Osteocyte (in vitro differentiated cells): ENCODE results near the gene HAUS1. TPM values are rescaled to one million over a fixed set of nuclear protein-coding genes. Genes with fewer than 3 reads are reported as not detected.

Experiments used
- total RNA-seq: library from RNA; stranded (reverse); gene quantifications from 2 replicates; pipeline ENCODE4 v1.2.1, GENCODE V29; 2021

Gene HAUS1
- total RNA-seq, 1 donor from 2014 or later: 37.0 TPM

Other genes starting within 250 kb of the HAUS1 start
- 30.9 and 33.3 TPM in 2 replicates for gene EPG5, start 137.1 kb upstream of the HAUS1 start, total RNA-seq
- 4.5 TPM in 2 replicates for gene PSTPIP2, start 32.1 kb upstream of the HAUS1 start, total RNA-seq
- gene ATP5F1A, start 6.1 kb upstream of the HAUS1 start, total RNA-seq: 346 and 359 TPM in 2 replicates